Smooth muscle cell (in vitro differentiated cells): ENCODE data around the gene TNFRSF6B. TPM values are rescaled to one million over a fixed set of nuclear protein-coding genes. Genes with fewer than 3 reads are reported as not detected.

Experiments
- DNase-seq: peaks from one replicate; lab custom pipeline; 2025; ENCODE audit not compliant: unreplicated experiment; lab: John Stamatoyannopoulos, UW
- H2AFZ ChIP-seq: fragments of 200-600 bp; sonication (generic); 2 replicates; pipeline ENCODE4 v1.6.0; 2016; ENCODE audit warnings: antibody characterized with exemption, low read depth, mild to moderate bottlenecking
- H3F3A ChIP-seq: fragments of 200-600 bp; sonication (generic); 2 replicates; pipeline ENCODE4 v1.6.0; 2017; ENCODE audit warnings: antibody characterized with exemption, low read depth
- H3K27ac ChIP-seq: fragments of 200-600 bp; sonication (generic); 2 replicates; pipeline ENCODE4 v1.5.1; 2016; ENCODE audit warnings: low read depth, mild to moderate bottlenecking
- H3K27me3 ChIP-seq: fragments of 200-600 bp; sonication (generic); 2 replicates; pipeline ENCODE4 v1.6.1; 2016; ENCODE audit warnings: low read depth, mild to moderate bottlenecking
- H3K36me3 ChIP-seq: fragments of 200-600 bp; sonication (generic); 2 replicates; pipeline ENCODE4 v1.5.1; 2016; ENCODE audit warnings: low read depth
- H3K4me1 ChIP-seq: fragments of 200-600 bp; sonication (generic); 2 replicates; pipeline ENCODE4 v1.5.1; 2016; ENCODE audit warnings: low read depth
- H3K4me2 ChIP-seq: fragments of 200-600 bp; sonication (generic); 2 replicates; pipeline ENCODE4 v1.6.0; 2016; ENCODE audit warnings: mild to moderate bottlenecking
- H3K4me3 ChIP-seq: fragments of 200-600 bp; sonication (generic); 2 replicates; pipeline ENCODE4 v1.5.1; 2016; ENCODE audit warnings: mild to moderate bottlenecking
- H3K79me2 ChIP-seq: fragments of 200-600 bp; sonication (generic); 2 replicates; pipeline ENCODE4 v1.6.0; 2016; ENCODE audit warnings: low read depth, mild to moderate bottlenecking
- H3K9ac ChIP-seq: fragments of 200-600 bp; sonication (generic); 2 replicates; pipeline ENCODE4 v1.6.0; 2016; ENCODE audit warnings: low read depth
- H3K9me3 ChIP-seq: fragments of 200-600 bp; sonication (generic); replicated peaks from 2 replicates; pipeline ENCODE4 v1.5.1; 2016; ENCODE audit warnings: low read depth
- H4K20me1 ChIP-seq: fragments of 200-600 bp; sonication (generic); 2 replicates; pipeline ENCODE4 v1.6.0; 2016; ENCODE audit warnings: low read depth
- WGBS: methylation state at CpG from one replicate; pipeline ENCODE4 v1.1.7; 2016; ENCODE audit warnings: low lambda C conversion rate; 5-methylcytosine and 5-hydroxymethylcytosine counted together
- polyA plus RNA-seq: library from polyadenylated mRNA; unstranded; fragments of >200 nt; fragmentation: Nextera tagmentation; extraction: Ambion mirVana; gene quantifications from 2 replicates; pipeline ENCODE4 v1.2.1, GENCODE V29; 2016
- total RNA-seq: library from RNA; depleted of rRNA; stranded (reverse); fragments of >200 nt; gene quantifications from 2 replicates; pipeline ENCODE4 v1.2.3, GENCODE V29; 2014
- TF ChIP-seq, protein P1 (sequence below): fragments of 200-600 bp; sonication (generic); IDR thresholded peaks from 2 replicates; pipeline ENCODE4 v1.5.1; 2017; ENCODE audit warnings: borderline replicate concordance, mild to moderate bottlenecking, antibody characterized with exemption; ENCODE audit not compliant: insufficient read depth, poor library complexity, severe bottlenecking

The TNFRSF6B gene
- total and polyA plus RNA-seq, 2 experiments from 2014 or later = 13.1 to 17.1 TPM

DNA sequence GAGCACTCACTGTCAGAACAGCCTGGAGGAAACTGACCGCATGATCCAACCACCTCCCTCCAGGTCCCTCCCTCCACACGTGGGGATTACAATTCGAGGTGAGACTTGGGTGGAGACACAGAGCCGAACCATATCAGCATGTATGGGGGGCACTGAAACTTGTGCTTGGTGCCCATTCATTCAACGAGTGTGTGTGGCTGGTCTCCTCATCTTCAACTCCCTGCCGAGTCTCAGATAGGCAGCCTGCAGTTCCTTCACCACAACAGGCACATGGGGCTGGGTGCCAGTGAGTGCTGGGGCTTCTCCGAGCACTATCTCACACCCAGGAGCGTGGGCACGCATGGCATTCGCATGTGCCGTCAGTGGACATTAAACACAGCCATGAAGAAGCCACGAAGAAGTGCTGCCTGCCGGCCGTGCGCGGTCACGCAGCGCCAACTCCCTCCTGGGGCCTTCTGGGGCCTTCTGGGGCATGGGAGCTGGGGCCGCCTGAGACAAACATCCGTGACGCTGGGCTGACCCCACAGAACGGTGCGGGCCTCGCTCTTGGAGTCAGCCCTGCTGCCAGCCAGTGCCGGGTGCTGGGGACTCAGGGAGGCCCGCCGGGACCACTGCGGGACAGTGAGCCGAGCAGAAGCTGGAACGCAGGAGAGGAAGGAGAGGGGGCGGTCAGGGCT lies 39.1 kb upstream of the TNFRSF6B start:
- TF ChIP-seq, protein P1, sequence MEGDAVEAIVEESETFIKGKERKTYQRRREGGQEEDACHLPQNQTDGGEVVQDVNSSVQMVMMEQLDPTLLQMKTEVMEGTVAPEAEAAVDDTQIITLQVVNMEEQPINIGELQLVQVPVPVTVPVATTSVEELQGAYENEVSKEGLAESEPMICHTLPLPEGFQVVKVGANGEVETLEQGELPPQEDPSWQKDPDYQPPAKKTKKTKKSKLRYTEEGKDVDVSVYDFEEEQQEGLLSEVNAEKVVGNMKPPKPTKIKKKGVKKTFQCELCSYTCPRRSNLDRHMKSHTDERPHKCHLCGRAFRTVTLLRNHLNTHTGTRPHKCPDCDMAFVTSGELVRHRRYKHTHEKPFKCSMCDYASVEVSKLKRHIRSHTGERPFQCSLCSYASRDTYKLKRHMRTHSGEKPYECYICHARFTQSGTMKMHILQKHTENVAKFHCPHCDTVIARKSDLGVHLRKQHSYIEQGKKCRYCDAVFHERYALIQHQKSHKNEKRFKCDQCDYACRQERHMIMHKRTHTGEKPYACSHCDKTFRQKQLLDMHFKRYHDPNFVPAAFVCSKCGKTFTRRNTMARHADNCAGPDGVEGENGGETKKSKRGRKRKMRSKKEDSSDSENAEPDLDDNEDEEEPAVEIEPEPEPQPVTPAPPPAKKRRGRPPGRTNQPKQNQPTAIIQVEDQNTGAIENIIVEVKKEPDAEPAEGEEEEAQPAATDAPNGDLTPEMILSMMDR = no peak
- peak overlapping the region; percentile 94 for H3K4me2 ChIP-seq
- no peaks in the 10 kb centered on the region for H3K36me3 ChIP-seq
- H3F3A ChIP-seq = no peaks in the 10 kb centered on the region
- H3K9ac ChIP-seq = peak overlapping the region; percentile 60
- H3K27ac ChIP-seq = peak overlapping the region; percentile 3
- DNase-seq = no peak
- H3K79me2 ChIP-seq = no peaks in the 10 kb centered on the region
- peaks cover 4% of the 10 kb centered on the region for H3K4me1 ChIP-seq
- peak overlapping the region; percentile 83 for H3K4me3 ChIP-seq
- no peaks in the 10 kb centered on the region for H4K20me1 ChIP-seq
- H3K27me3 ChIP-seq = no peaks in the 10 kb centered on the region
- 79% methylated on average over 31 of the region's 31 CpGs for WGBS
- peak overlapping the region; percentile 89 for H2AFZ ChIP-seq
- no peaks in the 10 kb centered on the region for H3K9me3 ChIP-seq

DNA sequence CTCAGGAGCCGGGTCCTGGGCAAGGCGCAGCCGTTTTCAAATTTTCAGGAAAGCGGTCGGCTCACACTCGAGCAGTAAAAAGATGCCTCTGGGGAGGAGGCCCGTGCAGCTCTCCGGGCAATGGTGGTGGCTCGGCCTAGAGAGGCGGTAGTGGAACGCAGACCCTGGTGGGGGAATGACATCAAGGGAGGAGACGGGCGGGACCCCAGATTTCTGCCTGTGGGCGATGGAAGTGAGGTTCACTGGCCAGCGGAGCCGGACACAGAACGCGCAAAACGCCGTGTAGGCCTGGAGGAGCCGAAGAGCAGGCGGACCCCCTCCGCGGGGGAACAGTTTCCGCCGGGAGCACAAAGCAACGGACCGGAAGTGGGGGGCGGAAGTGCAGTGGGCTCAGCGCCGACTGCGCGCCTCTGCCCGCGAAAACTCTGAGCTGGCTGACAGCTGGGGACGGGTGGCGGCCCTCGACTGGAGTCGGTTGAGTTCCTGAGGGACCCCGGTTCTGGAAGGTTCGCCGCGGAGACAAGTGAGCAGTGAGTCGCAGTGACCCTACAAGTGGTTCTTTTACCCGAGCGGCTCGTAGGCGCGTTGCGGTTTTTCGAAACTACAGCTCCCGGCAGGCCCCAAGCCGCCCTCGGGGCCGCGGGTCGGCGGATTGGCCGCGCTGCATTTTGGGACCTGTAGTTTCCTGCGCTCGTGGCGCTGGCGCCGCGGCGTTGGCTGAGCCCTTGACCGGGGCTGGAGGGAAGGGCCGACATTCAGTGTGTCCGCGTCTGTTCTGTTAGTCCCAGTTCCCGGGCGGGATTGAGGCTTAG lies 38.3 kb upstream of the TNFRSF6B start, which contains the start of gene RTEL1:
Gene RTEL1, plus strand, starts transcription at position 376 of the 812 bp plus-strand sequence. CDS start 1,091 bp downstream, outside the sequence.
- DNase-seq = peak; percentile 94
- Histone ChIP-seq H3K4me1 (peaks cover 4% of the 10 kb centered on the region), H3K36me3 (no peaks in the 10 kb centered on the region), H3K9ac (peak within 1 kb of the TSS; percentile 60), H3K4me3 (peak within 1 kb of the TSS; percentile 83), H3K79me2 (no peaks in the 10 kb centered on the region), H3K9me3 (no peaks in the 10 kb centered on the region), H3K4me2 (peak within 1 kb of the TSS; percentile 94), H2AFZ (peak within 1 kb of the TSS; percentile 89), H3K27ac (peak within 1 kb of the TSS; percentile 22), H4K20me1 (no peaks in the 10 kb centered on the region), H3K27me3 (no peaks in the 10 kb centered on the region), H3F3A (no peaks in the 10 kb centered on the region)
- TF ChIP-seq, protein P1 = no peak
- 5% methylated on average over 73 of the region's 73 CpGs for WGBS

DNA sequence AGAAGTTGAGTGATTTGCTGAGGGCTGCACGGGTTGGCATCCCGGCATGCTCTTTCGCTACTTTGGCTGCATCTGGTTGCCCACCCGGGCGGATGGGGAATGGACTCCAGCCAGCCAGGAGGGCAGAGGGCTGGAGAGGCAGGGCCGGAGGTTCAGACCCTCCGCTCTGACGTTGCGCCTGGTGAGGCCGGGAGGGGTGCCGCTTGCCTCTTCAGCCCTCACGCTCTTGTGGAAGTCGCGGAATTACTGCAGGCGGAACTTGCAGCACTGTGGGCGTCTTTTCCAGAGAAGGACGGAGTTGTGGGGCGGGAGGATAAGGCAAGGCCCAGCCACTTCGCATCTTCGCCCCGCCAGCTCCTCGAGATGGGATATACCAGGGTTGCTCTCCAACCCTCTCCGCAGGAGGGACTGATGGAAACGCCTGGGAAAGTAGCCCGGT lies 37.7 kb upstream of the TNFRSF6B start:
- WGBS = 7% methylated on average over 25 of the region's 25 CpGs
- Histone ChIP-seq H3K4me2 (peak overlapping the region; percentile 94), H4K20me1 (no peaks in the 10 kb centered on the region), H3K27ac (peak overlapping the region; percentile 22), H3K36me3 (no peaks in the 10 kb centered on the region), H3K4me3 (peak overlapping the region; percentile 83), H3F3A (no peaks in the 10 kb centered on the region), H3K79me2 (no peaks in the 10 kb centered on the region), H3K9ac (peak overlapping the region; percentile 60), H2AFZ (peak overlapping the region; percentile 89), H3K9me3 (no peaks in the 10 kb centered on the region), H3K27me3 (no peaks in the 10 kb centered on the region), H3K4me1 (peaks cover 4% of the 10 kb centered on the region)
- TF ChIP-seq, protein P1 = no peak
- no peak for DNase-seq
